ENCODE measurements around the gene UGT2B7. TPM values are rescaled to one million over a fixed set of nuclear protein-coding genes. Genes with fewer than 3 reads are reported as not detected.
"Not testable (repeated sequence)": the region's sequence is repeated elsewhere in the genome, so short reads cannot be mapped to it uniquely, and the experiment has no call there.

Gene UGT2B7
- total RNA-seq, 1 experiment from 2014 or later = not detected

DNA sequence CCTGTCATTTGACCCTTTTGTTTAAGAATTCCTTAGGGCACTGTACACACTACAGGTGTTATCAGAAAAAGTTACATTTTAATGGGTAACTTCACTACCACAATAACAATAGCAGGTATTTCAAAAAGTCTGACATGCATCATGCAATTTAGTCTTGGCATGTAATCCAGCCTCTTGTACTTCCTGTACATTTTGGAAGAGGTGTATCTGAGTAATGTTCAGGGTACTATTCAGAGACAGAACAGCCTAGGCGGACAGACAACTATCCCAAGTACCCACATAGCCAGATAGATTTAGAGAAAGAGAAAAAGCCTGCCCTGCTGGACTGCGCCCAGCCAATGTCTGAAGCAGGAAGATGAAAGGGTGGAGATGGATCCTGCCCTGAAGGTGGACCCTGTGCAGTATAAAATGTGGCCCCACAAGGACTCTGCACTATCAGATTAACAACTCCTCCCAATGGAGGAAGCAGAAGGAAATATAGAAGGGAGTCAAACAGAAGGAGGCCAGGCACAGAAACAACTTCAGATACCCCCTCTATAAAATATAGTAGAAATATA is 8.5 kb downstream of the UGT2B7 start:
- no peaks in the 10 kb centered on the region for H3K9me3 Mint-ChIP-seq (ENCODE audit: unreplicated experiment)
- peaks cover 6% of the 10 kb centered on the region for H3K4me1 Mint-ChIP-seq (ENCODE audit: insufficient read depth, unreplicated experiment)
- no TSS peak for BruUV-seq (replicated peaks)
- no peak overlapping the region for H3K27ac Mint-ChIP-seq (ENCODE audit: low read depth, unreplicated experiment)
- ChIA-PET CTCF (no interaction called here), POLR2A (no interaction called here)
- TF ChIP-seq, protein P1, sequence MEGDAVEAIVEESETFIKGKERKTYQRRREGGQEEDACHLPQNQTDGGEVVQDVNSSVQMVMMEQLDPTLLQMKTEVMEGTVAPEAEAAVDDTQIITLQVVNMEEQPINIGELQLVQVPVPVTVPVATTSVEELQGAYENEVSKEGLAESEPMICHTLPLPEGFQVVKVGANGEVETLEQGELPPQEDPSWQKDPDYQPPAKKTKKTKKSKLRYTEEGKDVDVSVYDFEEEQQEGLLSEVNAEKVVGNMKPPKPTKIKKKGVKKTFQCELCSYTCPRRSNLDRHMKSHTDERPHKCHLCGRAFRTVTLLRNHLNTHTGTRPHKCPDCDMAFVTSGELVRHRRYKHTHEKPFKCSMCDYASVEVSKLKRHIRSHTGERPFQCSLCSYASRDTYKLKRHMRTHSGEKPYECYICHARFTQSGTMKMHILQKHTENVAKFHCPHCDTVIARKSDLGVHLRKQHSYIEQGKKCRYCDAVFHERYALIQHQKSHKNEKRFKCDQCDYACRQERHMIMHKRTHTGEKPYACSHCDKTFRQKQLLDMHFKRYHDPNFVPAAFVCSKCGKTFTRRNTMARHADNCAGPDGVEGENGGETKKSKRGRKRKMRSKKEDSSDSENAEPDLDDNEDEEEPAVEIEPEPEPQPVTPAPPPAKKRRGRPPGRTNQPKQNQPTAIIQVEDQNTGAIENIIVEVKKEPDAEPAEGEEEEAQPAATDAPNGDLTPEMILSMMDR (IDR thresholded peaks at IDR 0.05; ENCODE audit: unreplicated experiment) = no peak
- intact Hi-C loops (cut with micrococcal nuclease) = no loop called here
- H3K27me3 Mint-ChIP-seq (ENCODE audit: insufficient read depth, unreplicated experiment) = no peaks in the 10 kb centered on the region
- no peaks in the 10 kb centered on the region for H3K36me3 Mint-ChIP-seq (ENCODE audit: insufficient read depth, unreplicated experiment)
- no peak for DNase-seq (ENCODE audit: unreplicated experiment)
- no peak overlapping the region for H3K4me3 Mint-ChIP-seq (ENCODE audit: unreplicated experiment)

DNA sequence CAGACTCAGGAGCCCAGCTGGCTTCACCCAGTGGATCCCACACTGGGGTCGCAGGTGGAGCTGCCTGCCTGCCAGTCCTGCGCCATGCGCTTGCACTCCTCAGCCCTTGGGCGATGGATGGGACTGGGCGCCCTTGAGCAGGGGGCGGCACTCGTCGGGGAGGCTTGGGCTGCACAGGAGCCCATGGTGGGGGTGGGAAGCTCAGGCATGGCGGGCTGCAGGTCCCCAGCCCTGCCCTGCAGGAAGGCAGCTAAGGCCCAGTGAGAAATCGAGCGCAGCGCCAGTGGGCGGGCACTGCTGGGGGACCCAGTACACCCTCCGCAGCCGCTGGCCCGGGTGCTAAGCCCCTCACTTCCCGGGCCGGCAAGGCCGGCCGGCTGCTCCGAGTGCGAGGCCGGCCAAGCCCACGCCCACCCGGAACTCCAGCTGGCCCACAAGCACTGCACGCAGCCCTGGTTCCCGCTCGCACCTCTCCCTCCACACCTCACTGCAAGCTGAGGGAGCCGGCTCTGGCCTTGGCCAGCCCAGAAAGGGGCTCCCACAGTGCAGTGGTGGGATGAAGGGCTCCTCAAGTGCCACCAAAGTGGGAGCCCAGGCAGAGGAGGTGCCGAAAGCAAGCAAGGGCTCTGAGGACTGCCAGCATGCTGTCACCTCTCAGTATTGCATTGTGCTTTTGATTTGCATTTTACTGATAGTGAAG is 19.0 kb downstream of the UGT2B7 start:
- H3K27me3 Mint-ChIP-seq (ENCODE audit: insufficient read depth, unreplicated experiment); H3K4me1 Mint-ChIP-seq (ENCODE audit: insufficient read depth, unreplicated experiment); H3K9me3 Mint-ChIP-seq (ENCODE audit: unreplicated experiment); H3K36me3 Mint-ChIP-seq (ENCODE audit: insufficient read depth, unreplicated experiment); DNase-seq (ENCODE audit: unreplicated experiment); POLR2A ChIA-PET; H3K27ac Mint-ChIP-seq (ENCODE audit: low read depth, unreplicated experiment); CTCF ChIA-PET; BruUV-seq (replicated peaks); H3K4me3 Mint-ChIP-seq (ENCODE audit: unreplicated experiment); intact Hi-C loops (cut with micrococcal nuclease): not testable (repeated sequence)

DNA sequence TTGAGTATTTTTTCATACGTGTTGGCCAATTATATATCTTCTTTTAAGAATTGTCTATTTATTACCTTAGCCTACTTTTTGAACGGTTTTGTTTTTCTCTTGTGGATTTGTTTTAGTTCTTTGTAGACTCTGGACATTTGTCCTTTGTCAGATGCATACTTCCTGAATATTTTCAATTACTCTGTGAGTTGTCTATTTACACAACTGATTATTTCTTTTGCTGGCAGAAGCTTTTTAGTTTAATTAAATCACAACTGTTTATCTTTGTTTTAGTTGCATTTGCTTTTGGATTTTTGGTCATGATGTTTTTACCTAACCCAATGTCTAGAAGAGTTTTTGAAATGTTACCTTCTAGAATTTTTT is 19.6 kb downstream of the UGT2B7 start:
- no peak for DNase-seq (ENCODE audit: unreplicated experiment)
- no TSS peak for BruUV-seq (replicated peaks)
- H3K4me1 Mint-ChIP-seq (ENCODE audit: insufficient read depth, unreplicated experiment) = no peaks in the 10 kb centered on the region
- ChIA-PET CTCF (interaction anchor here (0.7 kb wide), 1 partner anchor 800 kb away, joined by 3 read pairs; no protein-coding TSS in a partner anchor), POLR2A (no interaction called here)
- no peak overlapping the region for H3K4me3 Mint-ChIP-seq (ENCODE audit: unreplicated experiment)
- H3K27me3 Mint-ChIP-seq (ENCODE audit: insufficient read depth, unreplicated experiment) = no peaks in the 10 kb centered on the region
- TF ChIP-seq, protein P1 (IDR thresholded peaks at IDR 0.05; ENCODE audit: unreplicated experiment) = no peak
- no peak overlapping the region for H3K27ac Mint-ChIP-seq (ENCODE audit: low read depth, unreplicated experiment)
- intact Hi-C loops (cut with micrococcal nuclease) = no loop called here
- no peaks in the 10 kb centered on the region for H3K36me3 Mint-ChIP-seq (ENCODE audit: insufficient read depth, unreplicated experiment)
- no peaks in the 10 kb centered on the region for H3K9me3 Mint-ChIP-seq (ENCODE audit: unreplicated experiment)

DNA sequence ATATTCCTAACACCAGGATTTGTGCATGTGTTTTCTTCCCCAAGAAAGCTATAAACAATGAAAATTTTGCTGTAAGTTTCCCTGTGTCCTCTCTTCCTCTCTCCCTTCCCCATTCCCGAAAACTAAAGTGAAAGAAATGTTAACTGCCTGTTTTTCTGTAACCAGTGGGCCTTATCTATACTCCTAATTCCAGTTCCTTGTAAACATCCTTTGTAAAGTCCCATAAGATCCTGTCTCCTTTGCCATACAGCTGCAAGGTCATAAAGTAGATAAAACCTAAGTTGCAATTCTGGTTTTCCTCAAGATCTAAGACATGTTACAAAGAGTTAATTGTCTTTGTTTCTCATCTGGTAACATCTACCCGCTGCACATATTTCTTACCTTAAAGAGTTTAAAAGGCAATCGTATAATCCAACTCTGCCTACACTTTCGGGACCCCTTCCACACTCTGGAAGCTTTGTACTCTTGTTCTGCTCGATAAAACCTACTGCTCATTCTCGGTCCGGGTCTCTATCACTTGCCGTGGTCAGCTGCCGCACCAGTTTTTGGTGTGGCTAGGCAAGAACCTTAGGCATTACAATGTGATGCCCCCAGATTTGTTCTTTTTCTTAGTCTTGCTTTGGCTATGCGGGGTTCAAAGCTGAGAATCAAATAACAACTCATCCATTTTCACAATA is 20.5 kb downstream of the UGT2B7 start:
- Mint-ChIP-seq H3K4me1 (ENCODE audit: insufficient read depth, unreplicated experiment) (no peaks in the 10 kb centered on the region), H3K36me3 (ENCODE audit: insufficient read depth, unreplicated experiment) (no peaks in the 10 kb centered on the region), H3K27ac (ENCODE audit: low read depth, unreplicated experiment) (no peak overlapping the region), H3K9me3 (ENCODE audit: unreplicated experiment) (no peaks in the 10 kb centered on the region), H3K4me3 (ENCODE audit: unreplicated experiment) (no peak overlapping the region), H3K27me3 (ENCODE audit: insufficient read depth, unreplicated experiment) (no peaks in the 10 kb centered on the region)
- intact Hi-C loops (cut with micrococcal nuclease) = no loop called here
- ChIA-PET POLR2A (no interaction called here), CTCF (interaction anchor here (0.6 kb wide), 1 partner anchor 94 kb away, joined by 7 read pairs; no protein-coding TSS in a partner anchor)
- TF ChIP-seq, protein P1 (IDR thresholded peaks at IDR 0.05; ENCODE audit: unreplicated experiment) = no peak
- BruUV-seq (replicated peaks) = no TSS peak
- DNase-seq (ENCODE audit: unreplicated experiment) = no peak
